Activated gamma-delta T cell treated with anti-CD3 and anti-CD28 coated beads, Interleukin-2, amount 50 U/mL, for 16 hours (primary cell): ENCODE results near the gene COX10.
"Not testable (repeated sequence)": the region's sequence is repeated elsewhere in the genome, so short reads cannot be mapped to it uniquely, and the experiment has no call there.

Experiments
- DNase-seq: peaks from one replicate; pipeline ENCODE4 v3.0.0-alpha.2; 2020; ENCODE audit warnings: low read depth

COX10 gene

GRCh38 chr17:14069251-14070021, at the start of gene COX10:
Gene COX10, plus strand, starts transcription at chr17:14069504. Its CDS starts 102 bp downstream, at chr17:14069606.
- peak; percentile 78 for DNase-seq

- DNase-seq: not testable (repeated sequence)
Measured at GRCh38 chr17:14021651-14022294, 47.5 kb upstream of the COX10 start.

- not testable (repeated sequence) for DNase-seq
Measured at GRCh38 chr17:14029755-14030154, 39.5 kb upstream of the COX10 start.

- no peak for DNase-seq
Measured at GRCh38 chr17:14032234-14032633, 37.1 kb upstream of the COX10 start.

- DNase-seq: no peak
Measured at GRCh38 chr17:14033166-14033565, 36.1 kb upstream of the COX10 start.

GRCh38 chr17:14037453-14037852, 31.9 kb upstream of the COX10 start:
- DNase-seq: no peak

- no peak for DNase-seq
Measured at GRCh38 chr17:14038206-14038605, 31.1 kb upstream of the COX10 start.

- DNase-seq: no peak
Measured at GRCh38 chr17:14042411-14042810, 26.9 kb upstream of the COX10 start.

GRCh38 chr17:14044702-14045101, 24.6 kb upstream of the COX10 start:
- no peak for DNase-seq

- no peak for DNase-seq
Measured at GRCh38 chr17:14046978-14047377, 22.3 kb upstream of the COX10 start.

GRCh38 chr17:14047591-14047990, 21.7 kb upstream of the COX10 start:
- DNase-seq: no peak

- DNase-seq: no peak
Measured at GRCh38 chr17:14048169-14048568, 21.1 kb upstream of the COX10 start.

GRCh38 chr17:14050616-14051015, 18.7 kb upstream of the COX10 start:
- no peak for DNase-seq

- no peak for DNase-seq
Measured at GRCh38 chr17:14051692-14052091, 17.6 kb upstream of the COX10 start.

GRCh38 chr17:14052886-14053615, 16.3 kb upstream of the COX10 start:
- DNase-seq: no peak

- no peak for DNase-seq
Measured at GRCh38 chr17:14057591-14057990, 11.7 kb upstream of the COX10 start.

GRCh38 chr17:14058051-14058450, 11.3 kb upstream of the COX10 start:
- DNase-seq: no peak

- no peak for DNase-seq
Measured at GRCh38 chr17:14060706-14061105, 8.6 kb upstream of the COX10 start.

- no peak for DNase-seq
Measured at GRCh38 chr17:14061666-14062560, 7.4 kb upstream of the COX10 start.

GRCh38 chr17:14067347-14067746, 2.0 kb upstream of the COX10 start:
- no peak for DNase-seq

- DNase-seq: no peak
Measured at GRCh38 chr17:14068542-14069250, 608 bp upstream of the COX10 start.
